Smooth muscle cell (in vitro differentiated cells): ENCODE measurements around the gene BLCAP. TPM values are rescaled to one million over a fixed set of nuclear protein-coding genes. Genes with fewer than 3 reads are reported as not detected.

Experiments
- DNase-seq: peaks from one replicate; lab custom pipeline; 2025; ENCODE audit not compliant: unreplicated experiment; lab: John Stamatoyannopoulos, UW
- H2AFZ ChIP-seq: fragments of 200-600 bp; sonication (generic); 2 replicates; pipeline ENCODE4 v1.6.0; 2016; ENCODE audit warnings: antibody characterized with exemption, low read depth, mild to moderate bottlenecking
- H3F3A ChIP-seq: fragments of 200-600 bp; sonication (generic); 2 replicates; pipeline ENCODE4 v1.6.0; 2017; ENCODE audit warnings: antibody characterized with exemption, low read depth
- H3K27ac ChIP-seq: fragments of 200-600 bp; sonication (generic); 2 replicates; pipeline ENCODE4 v1.5.1; 2016; ENCODE audit warnings: low read depth, mild to moderate bottlenecking
- H3K27me3 ChIP-seq: fragments of 200-600 bp; sonication (generic); 2 replicates; pipeline ENCODE4 v1.6.1; 2016; ENCODE audit warnings: low read depth, mild to moderate bottlenecking
- H3K36me3 ChIP-seq: fragments of 200-600 bp; sonication (generic); 2 replicates; pipeline ENCODE4 v1.5.1; 2016; ENCODE audit warnings: low read depth
- H3K4me1 ChIP-seq: fragments of 200-600 bp; sonication (generic); 2 replicates; pipeline ENCODE4 v1.5.1; 2016; ENCODE audit warnings: low read depth
- H3K4me2 ChIP-seq: fragments of 200-600 bp; sonication (generic); 2 replicates; pipeline ENCODE4 v1.6.0; 2016; ENCODE audit warnings: mild to moderate bottlenecking
- H3K4me3 ChIP-seq: fragments of 200-600 bp; sonication (generic); 2 replicates; pipeline ENCODE4 v1.5.1; 2016; ENCODE audit warnings: mild to moderate bottlenecking
- H3K79me2 ChIP-seq: fragments of 200-600 bp; sonication (generic); 2 replicates; pipeline ENCODE4 v1.6.0; 2016; ENCODE audit warnings: low read depth, mild to moderate bottlenecking
- H3K9ac ChIP-seq: fragments of 200-600 bp; sonication (generic); 2 replicates; pipeline ENCODE4 v1.6.0; 2016; ENCODE audit warnings: low read depth
- H3K9me3 ChIP-seq: fragments of 200-600 bp; sonication (generic); replicated peaks from 2 replicates; pipeline ENCODE4 v1.5.1; 2016; ENCODE audit warnings: low read depth
- H4K20me1 ChIP-seq: fragments of 200-600 bp; sonication (generic); 2 replicates; pipeline ENCODE4 v1.6.0; 2016; ENCODE audit warnings: low read depth
- CTCF ChIP-seq: fragments of 200-600 bp; sonication (generic); IDR thresholded peaks from 2 replicates; pipeline ENCODE4 v1.5.1; 2017; ENCODE audit warnings: borderline replicate concordance, mild to moderate bottlenecking, antibody characterized with exemption; ENCODE audit not compliant: insufficient read depth, poor library complexity, severe bottlenecking
- WGBS: methylation state at CpG from one replicate; pipeline ENCODE4 v1.1.7; 2016; ENCODE audit warnings: low lambda C conversion rate; 5-methylcytosine and 5-hydroxymethylcytosine counted together
- polyA plus RNA-seq: library from polyadenylated mRNA; unstranded; fragments of >200 nt; fragmentation: Nextera tagmentation; extraction: Ambion mirVana; gene quantifications from 2 replicates; pipeline ENCODE4 v1.2.1, GENCODE V29; 2016
- total RNA-seq: library from RNA; depleted of rRNA; stranded (reverse); fragments of >200 nt; gene quantifications from 2 replicates; pipeline ENCODE4 v1.2.3, GENCODE V29; 2014

The BLCAP gene
- total and polyA plus RNA-seq, 2 experiments from 2014 or later, result 34.2 to 45.9 TPM

GRCh38 chr20:37518606-37519507 is 8.8 kb downstream of the BLCAP start:
- peaks cover 99% of the 10 kb centered on the region for H4K20me1 ChIP-seq
- no peaks in the 10 kb centered on the region for H3K36me3 ChIP-seq
- H3K27ac ChIP-seq, result no peak overlapping the region
- DNase-seq, result no peak
- TF ChIP-seq CTCF, result no peak
- peaks cover 16% of the 10 kb centered on the region for H3K4me1 ChIP-seq
- peaks cover 93% of the 10 kb centered on the region for H3K79me2 ChIP-seq
- H3K9ac ChIP-seq, result no peak overlapping the region
- H2AFZ ChIP-seq, result no peak overlapping the region
- 94% methylated on average over 30 of the region's 30 CpGs for WGBS
- no peaks in the 10 kb centered on the region for H3K27me3 ChIP-seq
- no peaks in the 10 kb centered on the region for H3K9me3 ChIP-seq
- no peak overlapping the region for H3K4me3 ChIP-seq
- H3K4me2 ChIP-seq, result no peak overlapping the region
- peaks cover 4% of the 10 kb centered on the region for H3F3A ChIP-seq

- Histone ChIP-seq H3K4me1 (peaks cover 16% of the 10 kb centered on the region), H3F3A (peaks cover 4% of the 10 kb centered on the region), H3K9ac (no peak overlapping the region), H2AFZ (no peak overlapping the region), H3K9me3 (no peaks in the 10 kb centered on the region), H4K20me1 (peaks cover 99% of the 10 kb centered on the region), H3K27me3 (no peaks in the 10 kb centered on the region), H3K4me2 (no peak overlapping the region), H3K79me2 (peaks cover 93% of the 10 kb centered on the region), H3K27ac (no peak overlapping the region), H3K36me3 (no peaks in the 10 kb centered on the region), H3K4me3 (no peak overlapping the region)
- 88% methylated on average over 7 of the region's 7 CpGs for WGBS
- TF ChIP-seq CTCF, result no peak
- no peak for DNase-seq
These were observed 9.6 kb downstream of the BLCAP start for GRCh38 chr20:37518059-37518458.

GRCh38 chr20:37516811-37517750 is 10.6 kb downstream of the BLCAP start:
- H4K20me1 ChIP-seq, result peaks cover 100% of the 10 kb centered on the region
- H2AFZ ChIP-seq, result no peak overlapping the region
- WGBS, result 82% methylated on average over 13 of the region's 13 CpGs
- H3K27ac ChIP-seq, result no peak overlapping the region
- peaks cover 4% of the 10 kb centered on the region for H3F3A ChIP-seq
- no peak overlapping the region for H3K9ac ChIP-seq
- no peak overlapping the region for H3K4me2 ChIP-seq
- no peaks in the 10 kb centered on the region for H3K36me3 ChIP-seq
- H3K4me3 ChIP-seq, result no peak overlapping the region
- DNase-seq, result no peak
- no peak for TF ChIP-seq CTCF
- peaks cover 89% of the 10 kb centered on the region for H3K79me2 ChIP-seq
- no peaks in the 10 kb centered on the region for H3K27me3 ChIP-seq
- peaks cover 16% of the 10 kb centered on the region for H3K4me1 ChIP-seq
- H3K9me3 ChIP-seq, result no peaks in the 10 kb centered on the region
